HG02759 (cell line): ENCODE results near the gene RBMY1E.
"Not testable (repeated sequence)": the region's sequence is repeated elsewhere in the genome, so short reads cannot be mapped to it uniquely, and the experiment has no call there.

Experiments used
- ATAC-seq: cut with Tn5 transposase; IDR thresholded peaks from one replicate; pipeline ENCODE4 v1.9.1; 2021; ENCODE audit warnings: mild to moderate bottlenecking, moderate library complexity; ENCODE audit not compliant: unreplicated experiment

Gene RBMY1E

GRCh38 chrY:21917932-21918331, at the start of gene RBMY1E:
RBMY1E (minus strand) TSS chrY:21918032; CDS start chrY:21916054, 1,978 bp downstream.
- ATAC-seq: not testable (repeated sequence)

GRCh38 chrY:21894426-21894825, 23.4 kb downstream of the RBMY1E start, which contains the start of gene RBMY1D:
RBMY1D (minus strand) TSS chrY:21894526; CDS start chrY:21892513, 2,013 bp downstream.
- ATAC-seq: not testable (repeated sequence)

GRCh38 chrY:21869407-21870076, 48.3 kb downstream of the RBMY1E start:
- ATAC-seq: peak; percentile 87
